Parathyroid adenoma (tissue), 2 donors: ENCODE data around the gene RDH11.

Experiments
- H2AFZ ChIP-seq: fragments of 300-600 bp; sonication (generic); one replicate; pipeline ENCODE4 v1.7.0; 2017; ENCODE audit warnings: antibody characterized with exemption, mild to moderate bottlenecking
- H3K27ac ChIP-seq: fragments of 300-600 bp; sonication (generic); one replicate; pipeline ENCODE4 v1.7.0; 2017
- H3K27me3 ChIP-seq: fragments of 300-600 bp; sonication (generic); one replicate; pipeline ENCODE4 v1.7.0; 2017; ENCODE audit warnings: low read length; ENCODE audit not compliant: control insufficient read depth, insufficient read depth
- H3K36me3 ChIP-seq: fragments of 300-600 bp; sonication (generic); one replicate; pipeline ENCODE4 v1.7.0; 2017; ENCODE audit warnings: low read length; ENCODE audit not compliant: control insufficient read depth, insufficient read depth
- H3K4me1 ChIP-seq: fragments of 300-600 bp; sonication (generic); one replicate; pipeline ENCODE4 v1.7.0; 2017; ENCODE audit warnings: control low read depth
- H3K4me2 ChIP-seq: fragments of 300-600 bp; sonication (generic); one replicate; pipeline ENCODE4 v1.7.0; 2017; ENCODE audit warnings: low read length
- H3K4me3 ChIP-seq: fragments of 300-600 bp; sonication (generic); one replicate; pipeline ENCODE4 v1.7.0; 2017; ENCODE audit warnings: low read depth, low read length
- H3K79me2 ChIP-seq: fragments of 300-600 bp; sonication (generic); one replicate; pipeline ENCODE4 v1.7.0; 2017; ENCODE audit warnings: control low read depth
- H3K9ac ChIP-seq: fragments of 300-600 bp; sonication (generic); one replicate; pipeline ENCODE4 v1.7.0; 2017; ENCODE audit warnings: mild to moderate bottlenecking
- H3K9me3 ChIP-seq: fragments of 300-600 bp; sonication (generic); one replicate; pipeline ENCODE4 v1.7.0; 2017; ENCODE audit warnings: low read length; ENCODE audit not compliant: control insufficient read depth
- CTCF ChIP-seq: fragments of 300-600 bp; sonication (generic); IDR thresholded peaks from one replicate; pipeline ENCODE4 v1.7.0; 2017; ENCODE audit warnings: antibody characterized with exemption, mild to moderate bottlenecking
- donor health status: primary hyperparathyroidism.

RDH11 gene

GRCh38 chr14:67638642-67639041, 56.9 kb downstream of the RDH11 start:
- no peak for TF ChIP-seq CTCF
- no peaks in the 10 kb centered on the region for H3K9me3 ChIP-seq
- peaks cover 19% of the 10 kb centered on the region for H3K4me1 ChIP-seq
- peak overlapping the region; percentile 13 for H3K4me2 ChIP-seq
- H3K27me3 ChIP-seq: no peaks in the 10 kb centered on the region
- H3K4me3 ChIP-seq: no peak overlapping the region
- H3K27ac ChIP-seq: peak overlapping the region; percentile 7
- H3K9ac ChIP-seq: no peak overlapping the region
- H3K36me3 ChIP-seq: no peaks in the 10 kb centered on the region
- H3K79me2 ChIP-seq: peaks cover 4% of the 10 kb centered on the region
- no peak overlapping the region for H2AFZ ChIP-seq

- TF ChIP-seq CTCF: no peak
- H3K9ac ChIP-seq: no peak overlapping the region
Measured at GRCh38 chr14:67636361-67636919, 59.1 kb downstream of the RDH11 start.

GRCh38 chr14:67633451-67634147, 62.0 kb downstream of the RDH11 start:
- Histone ChIP-seq H3K9me3 (no peaks in the 10 kb centered on the region), H3K27ac (no peak overlapping the region), H3K9ac (no peak overlapping the region), H3K36me3 (no peaks in the 10 kb centered on the region), H3K4me2 (no peak overlapping the region), H3K4me1 (peaks cover 14% of the 10 kb centered on the region), H2AFZ (no peak overlapping the region), H3K79me2 (peaks cover 9% of the 10 kb centered on the region), H3K4me3 (no peak overlapping the region), H3K27me3 (no peaks in the 10 kb centered on the region)
- TF ChIP-seq CTCF: no peak

More at GRCh38 chr14:67636361-67636919, 59.1 kb downstream of the RDH11 start:
- peak overlapping the region; percentile 47 for H3K4me2 ChIP-seq
- no peaks in the 10 kb centered on the region for H3K36me3 ChIP-seq
- H3K4me3 ChIP-seq: peak overlapping the region; percentile 24
- peaks cover 9% of the 10 kb centered on the region for H3K79me2 ChIP-seq
- H3K27ac ChIP-seq: peak overlapping the region; percentile 83
- no peaks in the 10 kb centered on the region for H3K27me3 ChIP-seq
- no peaks in the 10 kb centered on the region for H3K9me3 ChIP-seq
- no peak overlapping the region for H2AFZ ChIP-seq
- H3K4me1 ChIP-seq: peaks cover 12% of the 10 kb centered on the region

- Histone ChIP-seq H3K79me2 (peaks cover 15% of the 10 kb centered on the region), H3K9me3 (no peaks in the 10 kb centered on the region), H3K4me1 (peaks cover 4% of the 10 kb centered on the region), H3K27me3 (no peaks in the 10 kb centered on the region), H3K36me3 (no peaks in the 10 kb centered on the region), H3K9ac (no peak overlapping the region), H3K4me2 (no peak overlapping the region), H2AFZ (no peak overlapping the region), H3K4me3 (no peak overlapping the region), H3K27ac (no peak overlapping the region)
- TF ChIP-seq CTCF: no peak
Measured at GRCh38 chr14:67630938-67631337, 64.6 kb downstream of the RDH11 start.

GRCh38 chr14:67630186-67630585, 65.4 kb downstream of the RDH11 start:
- Histone ChIP-seq H2AFZ (no peak overlapping the region), H3K9me3 (no peaks in the 10 kb centered on the region), H3K9ac (no peak overlapping the region), H3K4me1 (peaks cover 3% of the 10 kb centered on the region), H3K36me3 (no peaks in the 10 kb centered on the region), H3K4me3 (no peak overlapping the region), H3K27ac (no peak overlapping the region), H3K79me2 (peaks cover 13% of the 10 kb centered on the region), H3K27me3 (no peaks in the 10 kb centered on the region), H3K4me2 (no peak overlapping the region)
- TF ChIP-seq CTCF: no peak
